ENCODE measurements around the gene IMMP1L.
A peak's percentile ranks its signal among the peaks of the same experiment; 100 is the strongest.

DNA sequence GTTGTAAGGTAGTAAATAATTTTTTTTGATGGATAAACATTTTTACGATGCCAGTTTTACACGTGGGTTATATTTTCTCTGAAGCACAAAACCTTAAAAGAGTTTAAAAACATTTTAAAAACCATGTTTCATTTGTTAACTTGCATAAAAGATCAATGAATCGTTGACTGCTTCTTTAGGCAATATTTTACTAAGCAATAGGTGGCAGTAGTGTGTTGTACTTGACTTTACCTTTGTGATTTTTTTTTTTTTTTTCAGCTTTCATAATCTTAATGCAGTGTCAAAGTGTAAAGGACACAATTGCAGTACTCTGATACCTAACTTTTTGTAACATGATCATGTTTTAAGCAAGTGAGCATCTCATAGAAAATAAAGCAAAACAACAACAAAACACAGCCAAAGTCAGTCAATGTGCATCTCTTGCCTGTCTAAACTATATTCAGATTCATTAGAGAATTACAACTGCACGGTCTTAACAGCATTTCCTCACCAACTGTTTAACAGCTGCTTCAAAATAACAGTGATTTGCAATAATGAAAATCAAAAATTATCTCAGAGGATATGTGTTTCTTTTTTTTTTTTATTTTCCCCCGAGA lies 112.1 kb downstream of the IMMP1L start:
- TF ChIP-seq, protein P1, sequence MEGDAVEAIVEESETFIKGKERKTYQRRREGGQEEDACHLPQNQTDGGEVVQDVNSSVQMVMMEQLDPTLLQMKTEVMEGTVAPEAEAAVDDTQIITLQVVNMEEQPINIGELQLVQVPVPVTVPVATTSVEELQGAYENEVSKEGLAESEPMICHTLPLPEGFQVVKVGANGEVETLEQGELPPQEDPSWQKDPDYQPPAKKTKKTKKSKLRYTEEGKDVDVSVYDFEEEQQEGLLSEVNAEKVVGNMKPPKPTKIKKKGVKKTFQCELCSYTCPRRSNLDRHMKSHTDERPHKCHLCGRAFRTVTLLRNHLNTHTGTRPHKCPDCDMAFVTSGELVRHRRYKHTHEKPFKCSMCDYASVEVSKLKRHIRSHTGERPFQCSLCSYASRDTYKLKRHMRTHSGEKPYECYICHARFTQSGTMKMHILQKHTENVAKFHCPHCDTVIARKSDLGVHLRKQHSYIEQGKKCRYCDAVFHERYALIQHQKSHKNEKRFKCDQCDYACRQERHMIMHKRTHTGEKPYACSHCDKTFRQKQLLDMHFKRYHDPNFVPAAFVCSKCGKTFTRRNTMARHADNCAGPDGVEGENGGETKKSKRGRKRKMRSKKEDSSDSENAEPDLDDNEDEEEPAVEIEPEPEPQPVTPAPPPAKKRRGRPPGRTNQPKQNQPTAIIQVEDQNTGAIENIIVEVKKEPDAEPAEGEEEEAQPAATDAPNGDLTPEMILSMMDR (IDR thresholded peaks at IDR 0.05), result peak in 1 of 3 donors; percentile 42
- no peak for TF ChIP-seq POLR2AphosphoS5 (IDR thresholded peaks at IDR 0.05)

Measured in breast epithelium (tissue), 3 donors.